ENCODE measurements around the gene MEAK7.

The MEAK7 gene

GRCh38 chr16:84509032-84509950 is 4.8 kb upstream of the MEAK7 start:
- DNase-seq (ENCODE audit: low read depth, low spot score), result no peak
- Histone ChIP-seq H3K4me1 (ENCODE audit: insufficient read depth, insufficient read length) (peaks cover 18% of the 10 kb centered on the region), H3K9ac (ENCODE audit: insufficient read length, low read depth) (no peak overlapping the region), H3K4me3 (ENCODE audit: insufficient read length, low read depth) (no peak overlapping the region), H3K27me3 (ENCODE audit: insufficient read depth, insufficient read length) (no peaks in the 10 kb centered on the region), H3K9me3 (ENCODE audit: insufficient read depth, low read length) (no peaks in the 10 kb centered on the region), H3K36me3 (ENCODE audit: insufficient read depth, insufficient read length, low read length) (no peaks in the 10 kb centered on the region)
- TF ChIP-seq ZNF274 (IDR thresholded peaks at IDR 0.05; ENCODE audit: low read depth, low read length), result no peak
- TF ChIP-seq YY1 (IDR thresholded peaks at IDR 0.05; ENCODE audit: insufficient read depth, insufficient read length), result no peak
- TF ChIP-seq SUZ12 (IDR thresholded peaks at IDR 0.05; ENCODE audit: extremely low read depth, insufficient read depth, insufficient read length), result no peak

GRCh38 chr16:84508502-84508901 is 4.0 kb upstream of the MEAK7 start:
- Histone ChIP-seq H3K9me3 (ENCODE audit: insufficient read depth, low read length) (no peaks in the 10 kb centered on the region), H3K4me1 (ENCODE audit: insufficient read depth, insufficient read length) (peaks cover 22% of the 10 kb centered on the region), H3K27me3 (ENCODE audit: insufficient read depth, insufficient read length) (no peaks in the 10 kb centered on the region), H3K4me3 (ENCODE audit: insufficient read length, low read depth) (no peak overlapping the region), H3K9ac (ENCODE audit: insufficient read length, low read depth) (no peak overlapping the region), H3K36me3 (ENCODE audit: insufficient read depth, insufficient read length, low read length) (no peaks in the 10 kb centered on the region)
- DNase-seq (ENCODE audit: low read depth, low spot score), result no peak
- TF ChIP-seq ZNF274 (IDR thresholded peaks at IDR 0.05; ENCODE audit: low read depth, low read length) (no peak), YY1 (IDR thresholded peaks at IDR 0.05; ENCODE audit: insufficient read depth, insufficient read length) (no peak), SUZ12 (IDR thresholded peaks at IDR 0.05; ENCODE audit: extremely low read depth, insufficient read depth, insufficient read length) (no peak)

GRCh38 chr16:84507011-84507982 is 2.8 kb upstream of the MEAK7 start:
- TF ChIP-seq SUZ12 (IDR thresholded peaks at IDR 0.05; ENCODE audit: extremely low read depth, insufficient read depth, insufficient read length) (no peak), ZNF274 (IDR thresholded peaks at IDR 0.05; ENCODE audit: low read depth, low read length) (no peak), YY1 (IDR thresholded peaks at IDR 0.05; ENCODE audit: insufficient read depth, insufficient read length) (no peak)
- Histone ChIP-seq H3K36me3 (ENCODE audit: insufficient read depth, insufficient read length, low read length) (peaks cover 7% of the 10 kb centered on the region), H3K27me3 (ENCODE audit: insufficient read depth, insufficient read length) (no peaks in the 10 kb centered on the region), H3K9ac (ENCODE audit: insufficient read length, low read depth) (no peak overlapping the region), H3K4me3 (ENCODE audit: insufficient read length, low read depth) (no peak overlapping the region), H3K9me3 (ENCODE audit: insufficient read depth, low read length) (no peaks in the 10 kb centered on the region), H3K4me1 (ENCODE audit: insufficient read depth, insufficient read length) (peaks cover 22% of the 10 kb centered on the region)
- DNase-seq (ENCODE audit: low read depth, low spot score), result no peak

- Histone ChIP-seq H3K36me3 (ENCODE audit: insufficient read depth, insufficient read length, low read length) (peaks cover 12% of the 10 kb centered on the region), H3K27me3 (ENCODE audit: insufficient read depth, insufficient read length) (no peaks in the 10 kb centered on the region), H3K4me3 (ENCODE audit: insufficient read length, low read depth) (peak overlapping the region; percentile 47), H3K9ac (ENCODE audit: insufficient read length, low read depth) (peak overlapping the region; percentile 87), H3K9me3 (ENCODE audit: insufficient read depth, low read length) (no peaks in the 10 kb centered on the region), H3K4me1 (ENCODE audit: insufficient read depth, insufficient read length) (peaks cover 25% of the 10 kb centered on the region)
- TF ChIP-seq ZNF274 (IDR thresholded peaks at IDR 0.05; ENCODE audit: low read depth, low read length), result no peak
- TF ChIP-seq SUZ12 (IDR thresholded peaks at IDR 0.05; ENCODE audit: extremely low read depth, insufficient read depth, insufficient read length), result no peak
- no peak for DNase-seq (ENCODE audit: low read depth, low spot score)
These were observed 1.1 kb upstream of the MEAK7 start for GRCh38 chr16:84505249-84506187.

- H3K4me1 ChIP-seq (ENCODE audit: insufficient read depth, insufficient read length), result peaks cover 18% of the 10 kb centered on the region
- H3K36me3 ChIP-seq (ENCODE audit: insufficient read depth, insufficient read length, low read length), result peaks cover 22% of the 10 kb centered on the region
- H3K9ac ChIP-seq (ENCODE audit: insufficient read length, low read depth), result peak overlapping the region; percentile 83
- DNase-seq (ENCODE audit: low read depth, low spot score), result no peak
- H3K4me3 ChIP-seq (ENCODE audit: insufficient read length, low read depth), result peak overlapping the region; percentile 82
- no peaks in the 10 kb centered on the region for H3K27me3 ChIP-seq (ENCODE audit: insufficient read depth, insufficient read length)
- no peaks in the 10 kb centered on the region for H3K9me3 ChIP-seq (ENCODE audit: insufficient read depth, low read length)
- TF ChIP-seq ZNF274 (IDR thresholded peaks at IDR 0.05; ENCODE audit: low read depth, low read length), result no peak
- no peak for TF ChIP-seq SUZ12 (IDR thresholded peaks at IDR 0.05; ENCODE audit: extremely low read depth, insufficient read depth, insufficient read length)
- no peak for TF ChIP-seq YY1 (IDR thresholded peaks at IDR 0.05; ENCODE audit: insufficient read depth, insufficient read length)
These were observed 586 bp downstream of the MEAK7 start for GRCh38 chr16:84503751-84504395.

- no peak for DNase-seq (ENCODE audit: low read depth, low spot score)
- Histone ChIP-seq H3K36me3 (ENCODE audit: insufficient read depth, insufficient read length, low read length) (peaks cover 31% of the 10 kb centered on the region), H3K4me3 (ENCODE audit: insufficient read length, low read depth) (no peak overlapping the region), H3K4me1 (ENCODE audit: insufficient read depth, insufficient read length) (peaks cover 18% of the 10 kb centered on the region), H3K27me3 (ENCODE audit: insufficient read depth, insufficient read length) (no peaks in the 10 kb centered on the region), H3K9me3 (ENCODE audit: insufficient read depth, low read length) (no peaks in the 10 kb centered on the region), H3K9ac (ENCODE audit: insufficient read length, low read depth) (no peak overlapping the region)
- TF ChIP-seq YY1 (IDR thresholded peaks at IDR 0.05; ENCODE audit: insufficient read depth, insufficient read length), result no peak
- TF ChIP-seq ZNF274 (IDR thresholded peaks at IDR 0.05; ENCODE audit: low read depth, low read length), result no peak
- TF ChIP-seq SUZ12 (IDR thresholded peaks at IDR 0.05; ENCODE audit: extremely low read depth, insufficient read depth, insufficient read length), result no peak
These were observed 1.9 kb downstream of the MEAK7 start for GRCh38 chr16:84502581-84502980.

Measured in NT2/D1 (cell line).